Measurements from ENCODE around the gene CA9. TPM values are rescaled to one million over a fixed set of nuclear protein-coding genes. Genes with fewer than 3 reads are reported as not detected.
A peak's percentile ranks its signal among the peaks of the same experiment; 100 is the strongest.

CA9 gene
- total and polyA plus RNA-seq, 2 donors from 2014 or later: 0.67 to 0.85 TPM

GRCh38 chr9:35687972-35688557, 14.3 kb downstream of the CA9 start:
- Histone ChIP-seq H3K9ac (ENCODE audit: low read length in 3 of 3) (no peak overlapping the region), H3K4me1 (ENCODE audit: control insufficient read depth in 2 of 3, insufficient read depth in 2 of 3, low read depth in 1 of 3, low read length in 3 of 3) (peaks cover 0 to 6% (median 0%) of the 10 kb centered on the region in 3 donors), H3K27me3 (ENCODE audit: control insufficient read depth, insufficient read depth, low read length) (no peaks in the 10 kb centered on the region), H3K9me3 (ENCODE audit: control insufficient read depth in 2 of 3, insufficient read depth in 1 of 3, low read length in 3 of 3) (no peaks in the 10 kb centered on the region), H3K27ac (ENCODE audit: low read depth in 2 of 2, low read length in 2 of 2) (no peak overlapping the region), H3K4me3 (ENCODE audit: low read length in 3 of 3) (peak overlapping the region in 1 of 3 donors; percentile 17), H3K36me3 (ENCODE audit: control insufficient read depth in 2 of 3, insufficient read depth in 3 of 3, low read length in 3 of 3) (peaks cover 0 to 2% (median 0%) of the 10 kb centered on the region in 3 donors)
- intact Hi-C loops (cut with DNase I): no loop called here
- DNase-seq (no peak), FAIRE-seq (no peak)
- TF ChIP-seq CTCF (IDR thresholded peaks at IDR 0.05; ENCODE audit: borderline replicate concordance, extremely low read depth, insufficient read depth): no peak

- Histone ChIP-seq H3K4me3 (ENCODE audit: low read length in 3 of 3) (peak overlapping the region; percentile 40 to 74 (median 40)), H3K27ac (ENCODE audit: low read depth in 2 of 2, low read length in 2 of 2) (peak overlapping the region; percentile 76 to 85), H3K9me3 (ENCODE audit: control insufficient read depth in 2 of 3, insufficient read depth in 1 of 3, low read length in 3 of 3) (no peaks in the 10 kb centered on the region), H3K36me3 (ENCODE audit: control insufficient read depth in 2 of 3, insufficient read depth in 3 of 3, low read length in 3 of 3) (peaks cover 0 to 2% (median 0%) of the 10 kb centered on the region in 3 donors), H3K4me1 (ENCODE audit: control insufficient read depth in 2 of 3, insufficient read depth in 2 of 3, low read depth in 1 of 3, low read length in 3 of 3) (peaks cover 0 to 6% (median 0%) of the 10 kb centered on the region in 3 donors), H3K9ac (ENCODE audit: low read length in 3 of 3) (peak overlapping the region in 2 of 3 donors; percentile 23 to 65), H3K27me3 (ENCODE audit: control insufficient read depth, insufficient read depth, low read length) (no peaks in the 10 kb centered on the region)
- intact Hi-C loops (cut with DNase I): no loop called here
- FAIRE-seq: no peak
- TF ChIP-seq CTCF (IDR thresholded peaks at IDR 0.05; ENCODE audit: borderline replicate concordance, extremely low read depth, insufficient read depth): no peak
- peak in 2 of 5 donors; percentile 0 to 54 for DNase-seq
Measured at GRCh38 chr9:35688558-35689541, 15.1 kb downstream of the CA9 start.

- peak within 1 kb of the TSS; percentile 45 to 74 (median 66) for H3K4me3 ChIP-seq (ENCODE audit: low read length in 3 of 3)
- H3K9ac ChIP-seq (ENCODE audit: low read length in 3 of 3): peak within 1 kb of the TSS; percentile 10 to 69 (median 55)
- FAIRE-seq (no peak), DNase-seq (peak in 4 of 5 donors; percentile 57 to 95 (median 79))
- intact Hi-C loops (cut with DNase I): no loop called here
- H3K36me3 ChIP-seq (ENCODE audit: control insufficient read depth in 2 of 3, insufficient read depth in 3 of 3, low read length in 3 of 3): peaks cover 0 to 2% (median 0%) of the 10 kb centered on the region in 3 donors
- peak within 1 kb of the TSS; percentile 85 to 95 for H3K27ac ChIP-seq (ENCODE audit: low read depth in 2 of 2, low read length in 2 of 2)
- H3K9me3 ChIP-seq (ENCODE audit: control insufficient read depth in 2 of 3, insufficient read depth in 1 of 3, low read length in 3 of 3): no peaks in the 10 kb centered on the region
- TF ChIP-seq CTCF (IDR thresholded peaks at IDR 0.05; ENCODE audit: borderline replicate concordance, extremely low read depth, insufficient read depth): no peak
- H3K27me3 ChIP-seq (ENCODE audit: control insufficient read depth, insufficient read depth, low read length): no peaks in the 10 kb centered on the region
- H3K4me1 ChIP-seq (ENCODE audit: control insufficient read depth in 2 of 3, insufficient read depth in 2 of 3, low read depth in 1 of 3, low read length in 3 of 3): peaks cover 0 to 6% (median 0%) of the 10 kb centered on the region in 3 donors
Measured at GRCh38 chr9:35689542-35690293, 16.0 kb downstream of the CA9 start, which contains the start of gene TPM2. TSS of gene TPM2 (minus strand) at chr9:35689925. CDS start at chr9:35689817, 108 bp downstream.

Measured in kidney (tissue), 14 donors.